Neural progenitor cell (in vitro differentiated cells): ENCODE data around the gene TRPM1. TPM values are rescaled to one million over a fixed set of nuclear protein-coding genes. Genes with fewer than 3 reads are reported as not detected.

Experiments used
- DNase-seq: peaks from one replicate; pipeline ENCODE4 v3.0.0-alpha.2; 2016; ENCODE audit warnings: low spot score
- H2AFZ ChIP-seq: fragments of 200-600 bp; sonication (generic); replicated peaks from 2 replicates; pipeline ENCODE4 v1.6.1; 2016; ENCODE audit warnings: antibody characterized with exemption
- H3F3A ChIP-seq: fragments of 200-600 bp; sonication (generic); 2 replicates; pipeline ENCODE4 v1.6.1; 2016; ENCODE audit warnings: antibody characterized with exemption, low read depth
- H3K27ac ChIP-seq: fragments of 200-600 bp; sonication (generic); 2 replicates; pipeline ENCODE4 v1.5.1; 2016; ENCODE audit warnings: mild to moderate bottlenecking
- H3K27me3 ChIP-seq: fragments of 200-600 bp; sonication (generic); 2 replicates; pipeline ENCODE4 v1.6.1; 2016; ENCODE audit warnings: mild to moderate bottlenecking, moderate library complexity
- H3K36me3 ChIP-seq: fragments of 200-600 bp; sonication (generic); 2 replicates; pipeline ENCODE4 v1.5.1; 2016
- H3K4me1 ChIP-seq: fragments of 200-600 bp; sonication (generic); 2 replicates; pipeline ENCODE4 v1.6.1; 2016; ENCODE audit warnings: mixed run types
- H3K4me2 ChIP-seq: fragments of 200-600 bp; sonication (generic); 2 replicates; pipeline ENCODE4 v1.6.1; 2016
- H3K4me3 ChIP-seq: fragments of 200-600 bp; sonication (generic); 2 replicates; pipeline ENCODE4 v1.5.1; 2016
- H3K79me2 ChIP-seq: fragments of 200-600 bp; sonication (generic); 2 replicates; pipeline ENCODE4 v1.6.1; 2016; ENCODE audit warnings: low read depth
- H3K9ac ChIP-seq: fragments of 200-600 bp; sonication (generic); 2 replicates; pipeline ENCODE4 v1.6.1; 2016
- H3K9me3 ChIP-seq: fragments of 200-600 bp; sonication (generic); 2 replicates; pipeline ENCODE4 v1.5.1; 2016; ENCODE audit warnings: low read depth
- H4K20me1 ChIP-seq: fragments of 200-600 bp; sonication (generic); 2 replicates; pipeline ENCODE4 v1.6.1; 2016; ENCODE audit warnings: low read depth
- H3K27ac Mint-ChIP-seq: 3 replicates; pipeline ENCODE4 v1.8.0; 2021; ENCODE audit warnings: mixed read lengths
- H3K27me3 Mint-ChIP-seq: 2 replicates; pipeline ENCODE4 v1.8.0; 2022; ENCODE audit warnings: low read depth, mild to moderate bottlenecking, inconsistent platforms, moderate library complexity, mixed read lengths; ENCODE audit not compliant: insufficient read depth
- H3K36me3 Mint-ChIP-seq: 3 replicates; pipeline ENCODE4 v1.8.0; 2021; ENCODE audit warnings: mixed read lengths
- H3K4me1 Mint-ChIP-seq: 3 replicates; pipeline ENCODE4 v1.8.0; 2021; ENCODE audit warnings: mixed read lengths
- H3K4me3 Mint-ChIP-seq: 3 replicates; pipeline ENCODE4 v1.8.0; 2021; ENCODE audit warnings: mild to moderate bottlenecking, moderate library complexity, mixed read lengths
- H3K9me3 Mint-ChIP-seq: 3 replicates; pipeline ENCODE4 v1.8.0; 2020; ENCODE audit warnings: mixed read lengths
- EZH2 ChIP-seq: fragments of 200-600 bp; sonication (generic); IDR thresholded peaks from 2 replicates; pipeline ENCODE4 v1.6.1; 2017; ENCODE audit warnings: antibody characterized with exemption, mild to moderate bottlenecking, moderate library complexity
- EZH2phosphoT487 ChIP-seq: fragments of 200-600 bp; sonication (generic); IDR thresholded peaks from 2 replicates; pipeline ENCODE4 v1.6.1; 2017; ENCODE audit warnings: antibody characterized with exemption
- total RNA-seq: library from RNA; depleted of rRNA; stranded (reverse); fragments of >200 nt; gene quantifications from 2 replicates; pipeline ENCODE4 v1.2.3, GENCODE V29; 2015; ENCODE audit warnings: low replicate concordance
- TF ChIP-seq, protein P1 (sequence below): fragments of 200-600 bp; sonication (generic); IDR thresholded peaks from 2 replicates; pipeline ENCODE4 v1.5.1; 2017; ENCODE audit warnings: antibody characterized with exemption, mild to moderate bottlenecking

Gene TRPM1
- total RNA-seq, 1 donor from 2014 or later = not detected

DNA sequence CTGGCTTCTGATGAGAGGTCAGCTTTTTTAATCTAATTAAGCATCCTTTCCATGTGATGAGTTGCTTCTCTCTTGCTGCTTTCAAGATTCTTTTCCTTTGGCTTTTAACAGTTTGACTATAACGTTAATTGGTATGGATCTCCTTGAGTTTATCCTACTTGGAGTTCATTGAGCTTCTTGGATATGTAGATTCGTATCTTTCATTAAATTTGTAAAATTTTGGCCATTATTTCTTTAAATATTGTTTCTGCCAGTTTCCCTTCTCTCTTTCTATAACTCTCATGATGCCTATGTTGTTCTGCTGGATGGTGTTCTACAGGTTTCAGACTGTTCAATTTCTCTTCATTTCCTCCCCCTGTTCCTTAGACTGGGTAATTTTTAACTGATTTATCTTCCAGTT lies 89.1 kb downstream of the TRPM1 start:
- H3K4me1 ChIP-seq = no peaks in the 10 kb centered on the region
- no peak overlapping the region for H2AFZ ChIP-seq
- no peaks in the 10 kb centered on the region for H3K27me3 ChIP-seq
- no peaks in the 10 kb centered on the region for H3K36me3 ChIP-seq
- no peaks in the 10 kb centered on the region for H3F3A ChIP-seq
- H3K36me3 Mint-ChIP-seq = no peaks in the 10 kb centered on the region
- H3K4me3 Mint-ChIP-seq = no peak overlapping the region
- no peaks in the 10 kb centered on the region for H3K4me1 Mint-ChIP-seq
- no peak overlapping the region for H3K9ac ChIP-seq
- no peak overlapping the region for H3K27ac Mint-ChIP-seq
- H3K9me3 Mint-ChIP-seq = peaks cover 22% of the 10 kb centered on the region
- no peak overlapping the region for H3K4me2 ChIP-seq
- DNase-seq = no peak
- no peaks in the 10 kb centered on the region for H3K27me3 Mint-ChIP-seq
- H3K27ac ChIP-seq = no peak overlapping the region
- H3K4me3 ChIP-seq = no peak overlapping the region
- TF ChIP-seq, protein P1, sequence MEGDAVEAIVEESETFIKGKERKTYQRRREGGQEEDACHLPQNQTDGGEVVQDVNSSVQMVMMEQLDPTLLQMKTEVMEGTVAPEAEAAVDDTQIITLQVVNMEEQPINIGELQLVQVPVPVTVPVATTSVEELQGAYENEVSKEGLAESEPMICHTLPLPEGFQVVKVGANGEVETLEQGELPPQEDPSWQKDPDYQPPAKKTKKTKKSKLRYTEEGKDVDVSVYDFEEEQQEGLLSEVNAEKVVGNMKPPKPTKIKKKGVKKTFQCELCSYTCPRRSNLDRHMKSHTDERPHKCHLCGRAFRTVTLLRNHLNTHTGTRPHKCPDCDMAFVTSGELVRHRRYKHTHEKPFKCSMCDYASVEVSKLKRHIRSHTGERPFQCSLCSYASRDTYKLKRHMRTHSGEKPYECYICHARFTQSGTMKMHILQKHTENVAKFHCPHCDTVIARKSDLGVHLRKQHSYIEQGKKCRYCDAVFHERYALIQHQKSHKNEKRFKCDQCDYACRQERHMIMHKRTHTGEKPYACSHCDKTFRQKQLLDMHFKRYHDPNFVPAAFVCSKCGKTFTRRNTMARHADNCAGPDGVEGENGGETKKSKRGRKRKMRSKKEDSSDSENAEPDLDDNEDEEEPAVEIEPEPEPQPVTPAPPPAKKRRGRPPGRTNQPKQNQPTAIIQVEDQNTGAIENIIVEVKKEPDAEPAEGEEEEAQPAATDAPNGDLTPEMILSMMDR = no peak
- TF ChIP-seq EZH2 = no peak
- TF ChIP-seq EZH2phosphoT487 = no peak
- H3K79me2 ChIP-seq = no peaks in the 10 kb centered on the region
- peaks cover 9% of the 10 kb centered on the region for H3K9me3 ChIP-seq
- H4K20me1 ChIP-seq = no peaks in the 10 kb centered on the region

DNA sequence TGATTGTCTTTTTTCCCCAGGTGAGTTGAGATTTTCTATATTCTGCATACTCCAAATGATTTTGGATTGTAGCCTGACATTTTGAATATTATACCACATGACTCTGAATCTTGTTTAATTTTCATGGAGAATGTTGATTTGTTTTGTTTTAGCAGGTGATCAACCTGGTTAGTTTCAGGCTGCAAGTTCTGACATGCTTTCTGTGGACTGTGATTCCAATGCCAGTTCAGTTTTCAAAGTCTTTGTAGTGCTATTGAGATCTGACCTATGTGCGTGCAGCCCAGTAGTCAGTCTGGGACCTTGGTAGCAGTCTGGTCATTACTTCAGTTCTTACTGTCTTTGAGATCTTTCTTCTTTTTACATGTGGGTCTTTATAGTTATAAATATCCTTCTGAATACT lies 91.5 kb downstream of the TRPM1 start:
- Mint-ChIP-seq H3K4me3 (no peak overlapping the region), H3K27ac (no peak overlapping the region), H3K36me3 (no peaks in the 10 kb centered on the region), H3K9me3 (peaks cover 19% of the 10 kb centered on the region), H3K27me3 (peaks cover 1% of the 10 kb centered on the region), H3K4me1 (no peaks in the 10 kb centered on the region)
- H3K79me2 ChIP-seq = no peaks in the 10 kb centered on the region
- no peak overlapping the region for H3K27ac ChIP-seq
- no peaks in the 10 kb centered on the region for H4K20me1 ChIP-seq
- H3K4me3 ChIP-seq = no peak overlapping the region
- TF ChIP-seq EZH2phosphoT487 = no peak
- TF ChIP-seq EZH2 = no peak
- TF ChIP-seq, protein P1 = no peak
- DNase-seq = no peak
- no peaks in the 10 kb centered on the region for H3K36me3 ChIP-seq
- no peaks in the 10 kb centered on the region for H3F3A ChIP-seq
- H3K9ac ChIP-seq = no peak overlapping the region
- no peaks in the 10 kb centered on the region for H3K27me3 ChIP-seq
- peaks cover 6% of the 10 kb centered on the region for H3K4me1 ChIP-seq
- no peak overlapping the region for H3K4me2 ChIP-seq
- H2AFZ ChIP-seq = no peak overlapping the region
- peaks cover 9% of the 10 kb centered on the region for H3K9me3 ChIP-seq

DNA sequence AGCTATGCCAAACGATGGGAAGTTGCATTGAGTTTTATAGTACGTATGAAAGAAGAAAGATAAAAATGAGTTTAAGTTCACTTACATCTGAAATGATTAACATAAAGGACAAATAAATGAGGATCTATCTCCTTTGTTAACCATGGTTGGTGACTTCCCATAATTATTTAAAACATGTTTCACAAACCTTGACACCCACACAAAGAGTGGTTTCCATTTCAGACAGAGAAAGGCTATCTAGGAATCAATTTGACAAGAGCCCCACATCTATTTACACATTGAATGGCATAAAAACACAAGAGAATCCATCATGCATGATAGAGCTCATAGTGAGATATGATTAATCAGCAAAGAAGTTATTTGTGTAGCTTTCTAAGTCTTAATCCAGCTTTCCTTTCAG lies 95.9 kb downstream of the TRPM1 start:
- Histone ChIP-seq H3K4me3 (no peak overlapping the region), H3K27ac (no peak overlapping the region), H3K36me3 (no peaks in the 10 kb centered on the region), H3K9me3 (no peaks in the 10 kb centered on the region), H3K9ac (no peak overlapping the region), H3K79me2 (no peaks in the 10 kb centered on the region), H3K4me1 (peaks cover 15% of the 10 kb centered on the region), H2AFZ (no peak overlapping the region), H3K27me3 (no peaks in the 10 kb centered on the region), H3F3A (no peaks in the 10 kb centered on the region), H3K4me2 (no peak overlapping the region), H4K20me1 (no peaks in the 10 kb centered on the region)
- H3K27ac Mint-ChIP-seq = no peak overlapping the region
- H3K27me3 Mint-ChIP-seq = peaks cover 6% of the 10 kb centered on the region
- no peak overlapping the region for H3K4me3 Mint-ChIP-seq
- DNase-seq = no peak
- TF ChIP-seq, protein P1 = no peak
- TF ChIP-seq EZH2 = no peak
- H3K9me3 Mint-ChIP-seq = no peaks in the 10 kb centered on the region
- H3K36me3 Mint-ChIP-seq = no peaks in the 10 kb centered on the region
- peaks cover 6% of the 10 kb centered on the region for H3K4me1 Mint-ChIP-seq
